GM12878 (cell line): ENCODE results near the gene SF1. TPM values are rescaled to one million over a fixed set of nuclear protein-coding genes. Genes with fewer than 3 reads are reported as not detected.

ENCODE experiments used
- ATAC-seq: fragments of 200-7000 bp; cut with Tn5 transposase; 3 replicates; pipeline ENCODE4 v1.9.1; 2020; ENCODE audit warnings: mild to moderate bottlenecking, moderate library complexity
- BruUV-seq: library from RNA; stranded (reverse); fragments of 400-500 nt; replicated peaks from 2 replicates; lab custom pipeline; 2021; lab: Mats Ljungman, UMichigan
- CTCF ChIA-PET: fragments of 300-600 bp; sonication (Branson Sonifier 250); formaldehyde crosslinking; extraction: SDS; loops from one replicate; lab custom pipeline; 2021; ENCODE audit warnings: inconsistent platforms; lab: Yijun Ruan, JAX
- POLR2A ChIA-PET: fragments of 350-600 bp; formaldehyde crosslinking; extraction: SDS; loops from one replicate; lab custom pipeline; 2021; ENCODE audit warnings: inconsistent platforms; lab: Charles Lee
- RAD21 ChIA-PET: fragments of 300-600 bp; sonication (Branson Sonifier 250); formaldehyde crosslinking; loops from one replicate; lab custom pipeline; 2023; ENCODE audit warnings: antibody characterized with exemption; ENCODE audit not compliant: unreplicated experiment; lab: Charles Lee
- SMC1A ChIA-PET: fragments of 300-600 bp; sonication (Branson Sonifier 250); formaldehyde crosslinking; loops from one replicate; lab custom pipeline; 2023; ENCODE audit not compliant: unreplicated experiment, uncharacterized antibody; lab: Charles Lee
- DNase-seq: peaks from one replicate; pipeline ENCODE4 v3.0.0-alpha.2; 2011; ENCODE audit warnings: low read depth, low spot score
- FAIRE-seq: peaks from 3 replicates; lab custom pipeline; 2011; peaks lifted over from hg19 to GRCh38; lab: Jason Lieb, UNC
- H2AFZ ChIP-seq: 2 replicates; pipeline ENCODE4 v1.6.0; 2011; ENCODE audit warnings: low read depth, low read length, control low read depth; ENCODE audit not compliant: control insufficient read depth
- H3K27ac ChIP-seq: 2 replicates; pipeline ENCODE4 v1.5.1; 2011; ENCODE audit warnings: control low read depth; ENCODE audit not compliant: control insufficient read depth, insufficient read depth
- H3K27me3 ChIP-seq, 2 experiments: replicated peaks in 1 of 2; 2 replicates each; pipeline versions ENCODE4 v1.6.0 to v1.6.1; 2011; ENCODE audit warnings: low read length in 1 of 2; ENCODE audit not compliant: control insufficient read depth in 2 of 2, insufficient read depth in 2 of 2
- H3K36me3 ChIP-seq, 2 experiments: 2 replicates each; pipeline ENCODE4 v1.5.1; 2011; ENCODE audit warnings: low read length in 1 of 2; ENCODE audit not compliant: control insufficient read depth in 2 of 2, insufficient read depth in 2 of 2
- H3K4me1 ChIP-seq: 2 replicates; pipeline ENCODE4 v1.6.1; 2011; ENCODE audit warnings: mild to moderate bottlenecking, low read length, moderate library complexity, mixed read lengths; ENCODE audit not compliant: control insufficient read depth, insufficient read depth
- H3K4me2 ChIP-seq: 2 replicates; pipeline ENCODE4 v1.6.0; 2011; ENCODE audit warnings: control low read depth; ENCODE audit not compliant: control insufficient read depth, insufficient read depth
- H3K4me3 ChIP-seq: fragments of 200-600 bp; sonication (generic); 2 replicates; pipeline ENCODE4 v1.5.1; 2016
- H3K79me2 ChIP-seq: 2 replicates; pipeline ENCODE4 v1.6.0; 2011; ENCODE audit warnings: low read length; ENCODE audit not compliant: control insufficient read depth, insufficient read depth
- H3K9ac ChIP-seq: 2 replicates; pipeline ENCODE4 v1.8.0; 2011; ENCODE audit warnings: low read length, control low read depth, mixed read lengths; ENCODE audit not compliant: control insufficient read depth, insufficient read depth
- H3K9me3 ChIP-seq: replicated peaks from 3 replicates; pipeline ENCODE4 v1.5.1; 2011; ENCODE audit warnings: mild to moderate bottlenecking, low read length; ENCODE audit not compliant: control insufficient read depth, insufficient read depth
- H4K20me1 ChIP-seq: 2 replicates; pipeline ENCODE4 v1.6.0; 2011; ENCODE audit not compliant: control insufficient read depth, insufficient read depth
- CBX3 ChIP-seq: fragments of 200-600 bp; sonication (generic); IDR thresholded peaks from 2 replicates; pipeline ENCODE4 v1.6.1; 2016; ENCODE audit warnings: low read depth, borderline replicate concordance
- CEBPZ ChIP-seq: fragments of 150-350 bp; IDR thresholded peaks from 2 replicates; pipeline ENCODE4 v1.6.1; 2016; ENCODE audit warnings: low read depth, low read length
- CTCF ChIP-seq, 3 experiments: IDR thresholded peaks in 2 of 3; conservative IDR thresholded peaks in 1 of 3; 2 replicates each; pipeline ENCODE4 v1.5.1; 2011; ENCODE audit warnings: low read depth in 3 of 3, low read length in 3 of 3, mild to moderate bottlenecking in 3 of 3, control low read depth in 2 of 3, moderate library complexity in 2 of 3, inconsistent platforms in 1 of 3, mixed read lengths in 1 of 3; ENCODE audit not compliant: control insufficient read depth in 2 of 3, insufficient read depth in 1 of 3; ENCODE audit errors: extremely low read depth in 1 of 3
- EZH2 ChIP-seq: IDR thresholded peaks from 2 replicates; pipeline ENCODE4 v1.6.1; 2012; ENCODE audit warnings: low read depth, mild to moderate bottlenecking, control low read depth, inconsistent platforms, low read length, borderline replicate concordance; ENCODE audit not compliant: control insufficient read depth
- HDGF ChIP-seq: fragments of 450-650 bp; IDR thresholded peaks from 2 replicates; pipeline ENCODE4 v1.6.1; 2016; ENCODE audit warnings: antibody characterized with exemption
- NFYB ChIP-seq: IDR thresholded peaks from 2 replicates; pipeline ENCODE4 v1.6.1; 2011; ENCODE audit warnings: low read depth, mild to moderate bottlenecking, low read length, improper control_type of control experiment, moderate library complexity; ENCODE audit not compliant: insufficient read depth
- RAD51 ChIP-seq: fragments of 450-650 bp; IDR thresholded peaks from 2 replicates; pipeline ENCODE4 v1.6.1; 2016; ENCODE audit warnings: moderate library complexity, mild to moderate bottlenecking, inconsistent platforms
- TBL1XR1 ChIP-seq: IDR thresholded peaks from 2 replicates; pipeline ENCODE4 v1.6.1; 2012; ENCODE audit warnings: low read depth, low read length, improper control_type of control experiment
- WGBS: methylation state at CpG from one replicate; pipeline ENCODE4 v1.1.6; 2016; ENCODE audit warnings: low lambda C conversion rate; ENCODE audit not compliant: insufficient replicate concordance, insufficient coverage; ENCODE audit errors: missing lambda C conversion rate; 5-methylcytosine and 5-hydroxymethylcytosine counted together
- in situ Hi-C: fragments of 300-500 bp; cut with MboI; formaldehyde crosslinking; loops from 9 replicates; pipeline ENCODE4 v1.14.3; 2018; ENCODE audit warnings: mixed read lengths
- intact Hi-C: fragments of 100-400 bp; cut with micrococcal nuclease; formaldehyde crosslinking; loops from one replicate; pipeline ENCODE4 v1.14.2; 2022; ENCODE audit not compliant: unreplicated experiment
- polyA plus RNA-seq, 11 experiments: library from polyadenylated mRNA; depleted of rRNA in 4 of 11; unstranded in 6 of 11; stranded (reverse) in 5 of 11; fragments of >200 nt; fragmentation: Nextera tagmentation in 4 of 11; fragmentation: Illumina TruSeq in 1 of 11; extraction: Ambion mirVana in 4 of 11; extraction: Trizol in 1 of 11; gene quantifications; 1 replicate in 1 of 11; 2 replicates in 10 of 11; pipeline versions ENCODE4 v1.2.1 to v1.2.3, GENCODE V29; 2011 to 2016; ENCODE audit warnings: inconsistent platforms in 2 of 11, missing spikeins in 2 of 11, low read depth in 1 of 11
- total RNA-seq, 4 experiments: library from RNA; depleted of rRNA in 3 of 4; stranded (reverse); fragments of >200 nt in 3 of 4; fragmentation: Illumina TruSeq in 1 of 4; extraction: Trizol in 1 of 4; gene quantifications; 2 replicates each; pipeline versions ENCODE4 v1.2.1 to v1.2.3, GENCODE V29; 2013 to 2021

The SF1 gene
- total and polyA plus RNA-seq, 10 of the 15 experiments (the other 5 are each of a cell fraction or from before 2014, with no cell fraction given), result 13.6 to 337 (median 103) TPM

- BruUV-seq, result no TSS peak
- no peak overlapping the region for H3K4me2 ChIP-seq
- H2AFZ ChIP-seq, result no peak overlapping the region
- H4K20me1 ChIP-seq, result no peaks in the 10 kb centered on the region
- H3K27ac ChIP-seq, result no peak overlapping the region
- no peak overlapping the region for H3K4me3 ChIP-seq
- H3K9ac ChIP-seq, result no peak overlapping the region
- 11% methylated on average over 10 of the region's 10 CpGs for WGBS
- CTCF ChIA-PET, result interaction anchor here (0.8 to 6.7 kb wide), 7 partner anchors 11 to 270 kb away, joined by 3 to 58 read pairs (median 3); no protein-coding TSS in a partner anchor
- POLR2A ChIA-PET, result interaction anchor here (0.5 kb wide), 1 partner anchor 40 kb away, joined by 3 read pairs; no protein-coding TSS in a partner anchor
- FAIRE-seq, result no peak
- peaks cover 3 to 11% of the 10 kb centered on the region in 2 experiments; a peak in 3 of 4 replicates for H3K27me3 ChIP-seq
- intact Hi-C loops (no loop called here), in situ Hi-C loops (no loop called here)
- no peaks in the 10 kb centered on the region for H3K79me2 ChIP-seq
- SMC1A ChIA-PET, result interaction anchor here (1.1 to 1.2 kb wide), 2 partner anchors 14 to 31 kb away, joined by 3 to 5 read pairs; no protein-coding TSS in a partner anchor
- no peaks in the 10 kb centered on the region; a peak in 1 of 4 replicates for H3K36me3 ChIP-seq
- TF ChIP-seq NFYB, result no peak
- RAD21 ChIA-PET, result interaction anchor here (1.0 kb wide), 1 partner anchor 31 kb away, joined by 3 read pairs; no protein-coding TSS in a partner anchor
- no peak for ATAC-seq
- H3K9me3 ChIP-seq, result no peaks in the 10 kb centered on the region
- peaks cover 13% of the 10 kb centered on the region for H3K4me1 ChIP-seq
- DNase-seq, result no peak
These were observed 58.9 kb downstream of the SF1 start for GRCh38 chr11:64719406-64719805.

- CTCF ChIA-PET, result interaction anchor here (0.8 to 6.7 kb wide), 5 partner anchors 10 to 270 kb away, joined by 3 to 58 read pairs (median 5); no protein-coding TSS in a partner anchor
- H3K36me3 ChIP-seq, result no peaks in the 10 kb centered on the region; a peak in 1 of 4 replicates
- TF ChIP-seq EZH2 (no peak), RAD51 (no peak), CTCF (IDR thresholded peaks at IDR 0.05 in 2 of 3, conservative IDR thresholded peaks at IDR 0.05 in 1 of 3; ENCODE audit: control insufficient read depth in 2 of 3, extremely low read depth in 1 of 3, insufficient read depth in 1 of 3, low read depth in 3 of 3, low read length in 3 of 3) (no peak), CBX3 (no peak), TBL1XR1 (no peak), HDGF (no peak), CEBPZ (no peak)
- POLR2A ChIA-PET, result interaction anchor here (0.5 kb wide), 1 partner anchor 40 kb away, joined by 3 read pairs; no protein-coding TSS in a partner anchor
- H2AFZ ChIP-seq, result no peak overlapping the region
- DNase-seq (no peak), FAIRE-seq (no peak), ATAC-seq (no peak)
- WGBS, result 47% methylated on average over 4 of the region's 4 CpGs
- H3K4me2 ChIP-seq, result no peak overlapping the region
- RAD21 ChIA-PET, result interaction anchor here (1.3 kb wide), 1 partner anchor 14 kb away, joined by 4 read pairs; no protein-coding TSS in a partner anchor
- H3K9ac ChIP-seq, result no peak overlapping the region
- in situ Hi-C loops (no loop called here), intact Hi-C loops (no loop called here)
- peaks cover 10% of the 10 kb centered on the region for H3K4me1 ChIP-seq
- BruUV-seq, result no TSS peak
- no peaks in the 10 kb centered on the region for H3K79me2 ChIP-seq
- H3K4me3 ChIP-seq, result no peak overlapping the region
- no peaks in the 10 kb centered on the region for H4K20me1 ChIP-seq
- SMC1A ChIA-PET, result interaction anchor here (1.1 to 1.2 kb wide), 2 partner anchors 14 to 30 kb away, joined by 3 to 5 read pairs; no protein-coding TSS in a partner anchor
- H3K27ac ChIP-seq, result no peak overlapping the region
- H3K27me3 ChIP-seq, result peaks cover 6 to 11% of the 10 kb centered on the region in 2 experiments; a peak in 3 of 4 replicates
- H3K9me3 ChIP-seq, result no peaks in the 10 kb centered on the region
These were observed 59.6 kb downstream of the SF1 start for GRCh38 chr11:64718780-64719124.
